ENCODE results near the gene PRKG1.

GRCh38 chr10:51406581-51406980, 332.3 kb downstream of the PRKG1 start:
- TF ChIP-seq, protein P1, sequence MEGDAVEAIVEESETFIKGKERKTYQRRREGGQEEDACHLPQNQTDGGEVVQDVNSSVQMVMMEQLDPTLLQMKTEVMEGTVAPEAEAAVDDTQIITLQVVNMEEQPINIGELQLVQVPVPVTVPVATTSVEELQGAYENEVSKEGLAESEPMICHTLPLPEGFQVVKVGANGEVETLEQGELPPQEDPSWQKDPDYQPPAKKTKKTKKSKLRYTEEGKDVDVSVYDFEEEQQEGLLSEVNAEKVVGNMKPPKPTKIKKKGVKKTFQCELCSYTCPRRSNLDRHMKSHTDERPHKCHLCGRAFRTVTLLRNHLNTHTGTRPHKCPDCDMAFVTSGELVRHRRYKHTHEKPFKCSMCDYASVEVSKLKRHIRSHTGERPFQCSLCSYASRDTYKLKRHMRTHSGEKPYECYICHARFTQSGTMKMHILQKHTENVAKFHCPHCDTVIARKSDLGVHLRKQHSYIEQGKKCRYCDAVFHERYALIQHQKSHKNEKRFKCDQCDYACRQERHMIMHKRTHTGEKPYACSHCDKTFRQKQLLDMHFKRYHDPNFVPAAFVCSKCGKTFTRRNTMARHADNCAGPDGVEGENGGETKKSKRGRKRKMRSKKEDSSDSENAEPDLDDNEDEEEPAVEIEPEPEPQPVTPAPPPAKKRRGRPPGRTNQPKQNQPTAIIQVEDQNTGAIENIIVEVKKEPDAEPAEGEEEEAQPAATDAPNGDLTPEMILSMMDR (IDR thresholded peaks at IDR 0.05) = no peak
- TF ChIP-seq POLR2AphosphoS5 (IDR thresholded peaks at IDR 0.05) (no peak), POLR2A (IDR thresholded peaks at IDR 0.05) (no peak)
